A549 (cell line): ENCODE results near the gene CTSK. TPM values are rescaled to one million over a fixed set of nuclear protein-coding genes. Genes with fewer than 3 reads are reported as not detected.

Experiments
- ATAC-seq, 2 experiments: fragments of 200-7000 bp in 1 of 2; fragments of >200 bp in 1 of 2; cut with Nextera tagmentation in 1 of 2; cut with Tn5 transposase in 1 of 2; 3 replicates each; pipeline versions ENCODE4 v1.8.0 to v1.9.1; 2018 to 2020; ENCODE audit warnings: mild to moderate bottlenecking in 1 of 2, moderate library complexity in 1 of 2
- CTCF ChIA-PET: fragments of 300-600 bp; sonication (Branson Sonifier 250); formaldehyde crosslinking; extraction: SDS; loops from one replicate; lab custom pipeline; 2021; ENCODE audit warnings: antibody characterized with exemption, inconsistent platforms; lab: Yijun Ruan, JAX
- POLR2A ChIA-PET: fragments of 350-600 bp; formaldehyde crosslinking; extraction: SDS; loops from one replicate; lab custom pipeline; 2021; ENCODE audit warnings: antibody characterized with exemption, inconsistent platforms; lab: Yijun Ruan, JAX
- DNase-seq, 2 experiments: peaks; one replicate each; pipeline versions ENCODE4 v3.0.0 to v3.0.0-alpha.2; 2011 to 2016; ENCODE audit warnings: low read depth in 1 of 2, low spot score in 1 of 2
- FAIRE-seq: peaks from 2 replicates; lab custom pipeline; 2011; peaks lifted over from hg19 to GRCh38; lab: Jason Lieb, UNC
- H3K27ac ChIP-seq, 2 experiments: fragments of >200 bp; sonication (Bioruptor Twin); formaldehyde crosslinking; 3 replicates each; pipeline ENCODE4 v1.5.1; 2016 to 2017
- H3K4me1 ChIP-seq: fragments of >200 bp; sonication (Bioruptor Twin); formaldehyde crosslinking; 3 replicates; pipeline ENCODE4 v1.6.1; 2016
- H3K4me2 ChIP-seq: fragments of >200 bp; sonication (Bioruptor Twin); formaldehyde crosslinking; 3 replicates; pipeline ENCODE4 v1.6.1; 2016
- H3K4me3 ChIP-seq: fragments of >200 bp; sonication (Bioruptor Twin); formaldehyde crosslinking; 3 replicates; pipeline ENCODE4 v1.5.1; 2016
- H3K9me3 ChIP-seq: fragments of >200 bp; sonication (Bioruptor Twin); formaldehyde crosslinking; 3 replicates; pipeline ENCODE4 v1.6.1; 2016
- ATOH8 ChIP-seq: fragments of 250-450 bp; sonication (Bioruptor Pico); IDR thresholded peaks from 2 replicates; pipeline ENCODE4 v1.5.0; 2020; ENCODE audit warnings: low read depth, mild to moderate bottlenecking, moderate library complexity
- CBX8 ChIP-seq: fragments of 200-600 bp; sonication (generic); IDR thresholded peaks from 2 replicates; pipeline ENCODE4 v1.6.1; 2016
- CHD2 ChIP-seq: fragments of 150-350 bp; IDR thresholded peaks from 2 replicates; pipeline ENCODE4 v1.6.1; 2014; ENCODE audit warnings: low read length; ENCODE audit not compliant: partially characterized antibody
- E2F6 ChIP-seq: IDR thresholded peaks from 2 replicates; pipeline ENCODE4 v1.6.1; 2012; ENCODE audit warnings: low read depth, borderline replicate concordance
- EHMT2 ChIP-seq: fragments of 200-600 bp; sonication (generic); IDR thresholded peaks from 2 replicates; pipeline ENCODE4 v1.6.1; 2016; ENCODE audit warnings: antibody characterized with exemption, low read depth, mild to moderate bottlenecking, moderate library complexity
- ELK1 ChIP-seq: fragments of 150-350 bp; IDR thresholded peaks from 2 replicates; pipeline ENCODE4 v1.6.1; 2014; ENCODE audit warnings: low read depth, mild to moderate bottlenecking, low read length
- ESRRA ChIP-seq: fragments of 150-350 bp; IDR thresholded peaks from 2 replicates; pipeline ENCODE4 v1.6.1; 2014; ENCODE audit warnings: mild to moderate bottlenecking, low read length, borderline replicate concordance
- HEYL ChIP-seq: fragments of 250-450 bp; sonication (Bioruptor Pico); IDR thresholded peaks from 2 replicates; pipeline ENCODE4 v1.8.0; 2021; ENCODE audit warnings: mild to moderate bottlenecking, moderate library complexity
- JUN ChIP-seq, 2 experiments: fragments of >200 bp; sonication (Bioruptor Twin); formaldehyde crosslinking; IDR thresholded peaks; 2 replicates in 1 of 2; 3 replicates in 1 of 2; pipeline ENCODE4 v1.6.1; 2016 to 2017
- JUNB ChIP-seq: fragments of >200 bp; sonication (Bioruptor Twin); formaldehyde crosslinking; IDR thresholded peaks from 2 replicates; pipeline ENCODE4 v1.6.1; 2016
- KDM5A ChIP-seq: fragments of 200-600 bp; sonication (generic); IDR thresholded peaks from 2 replicates; pipeline ENCODE4 v1.6.1; 2016; ENCODE audit warnings: antibody characterized with exemption, mild to moderate bottlenecking
- MAFK ChIP-seq: fragments of 450-650 bp; IDR thresholded peaks from 2 replicates; pipeline ENCODE4 v1.6.1; 2014; ENCODE audit not compliant: partially characterized antibody
- MAZ ChIP-seq: fragments of 150-350 bp; IDR thresholded peaks from 2 replicates; pipeline ENCODE4 v1.6.1; 2014; ENCODE audit warnings: antibody characterized with exemption, low read depth, low read length, borderline replicate concordance
- MYC ChIP-seq: IDR thresholded peaks from 2 replicates; pipeline ENCODE4 v1.6.1; 2012; ENCODE audit warnings: mild to moderate bottlenecking, inconsistent platforms, low read length, improper control_type of control experiment, borderline replicate concordance
- PBX3 ChIP-seq: IDR thresholded peaks from 2 replicates; pipeline ENCODE4 v1.6.1; 2012
- POLR2A ChIP-seq: IDR thresholded peaks from 2 replicates; pipeline ENCODE4 v1.6.1; 2012; ENCODE audit warnings: mild to moderate bottlenecking, low read length
- POLR2AphosphoS2 ChIP-seq: conservative IDR thresholded peaks from 2 replicates; pipeline ENCODE4 v1.6.1; 2012; ENCODE audit warnings: low read length, improper control_type of control experiment, inconsistent platforms
- RAD21 ChIP-seq, 2 experiments: fragments of >200 bp in 1 of 2; sonication (Bioruptor Twin) in 1 of 2; formaldehyde crosslinking in 1 of 2; IDR thresholded peaks in 1 of 2; conservative IDR thresholded peaks in 1 of 2; 2 replicates in 1 of 2; 3 replicates in 1 of 2; pipeline ENCODE4 v1.6.1; 2012 to 2018; ENCODE audit warnings: inconsistent platforms in 1 of 2
- RCOR1 ChIP-seq: fragments of 150-350 bp; IDR thresholded peaks from 2 replicates; pipeline ENCODE4 v1.6.1; 2014; ENCODE audit warnings: antibody characterized with exemption, low read length, low read depth
- RFX5 ChIP-seq: fragments of 450-650 bp; IDR thresholded peaks from 2 replicates; pipeline ENCODE4 v1.7.1; 2014; ENCODE audit warnings: antibody characterized with exemption, mild to moderate bottlenecking, moderate library complexity
- RNF2 ChIP-seq: fragments of 200-600 bp; sonication (generic); IDR thresholded peaks from 2 replicates; pipeline ENCODE4 v1.6.1; 2016; ENCODE audit warnings: low read depth, mild to moderate bottlenecking, antibody characterized with exemption, moderate library complexity, borderline replicate concordance
- TFCP2L1 ChIP-seq: fragments of 250-450 bp; sonication (Bioruptor Pico); IDR thresholded peaks from 2 replicates; pipeline ENCODE4 v1.5.0; 2021; ENCODE audit warnings: mild to moderate bottlenecking
- ZSCAN20 ChIP-seq: fragments of 250-450 bp; sonication (Bioruptor Pico); IDR thresholded peaks from 2 replicates; pipeline ENCODE4 v1.8.0; 2022; ENCODE audit warnings: mild to moderate bottlenecking, moderate library complexity
- WGBS: methylation state at CpG from one replicate; pipeline ENCODE4 v1.1.6; 2017; ENCODE audit errors: missing lambda C conversion rate; 5-methylcytosine and 5-hydroxymethylcytosine counted together
- polyA plus RNA-seq, 4 experiments: library from polyadenylated mRNA; depleted of rRNA in 3 of 4; stranded (reverse); fragments of >200 nt; fragmentation: RNase III in 1 of 4; extraction: RNeasy Plus Mini Kit Qiagen cat#74134 plus additional on column Dnase treatment in 1 of 4; gene quantifications; 2 replicates in 3 of 4; 3 replicates in 1 of 4; pipeline ENCODE4 v1.2.3, GENCODE V29; 2011 to 2017

Gene CTSK
- polyA plus RNA-seq, 2 of the 4 experiments (the other 2 are of a cell fraction) = 2.4 to 5.0 TPM

GRCh38 chr1:150832597-150832996, 24.5 kb upstream of the CTSK start:
- Histone ChIP-seq H3K9me3 (no peaks in the 10 kb centered on the region), H3K4me3 (no peak overlapping the region), H3K4me2 (no peak overlapping the region), H3K27ac (no peak overlapping the region), H3K4me1 (no peaks in the 10 kb centered on the region)
- no peak for ATAC-seq
- TF ChIP-seq MYC (no peak), ZSCAN20 (CRISPR knock-in tag) (no peak), ESRRA (no peak), CHD2 (no peak), HEYL (CRISPR knock-in tag) (no peak), RFX5 (no peak), MAFK (no peak), POLR2AphosphoS2 (no peak), RNF2 (no peak), POLR2A (no peak), EHMT2 (no peak), JUN (IDR thresholded peaks at IDR 0.05) (no peak), MAZ (no peak), ELK1 (no peak)
- DNase-seq = no peak
- FAIRE-seq = no peak
- ChIA-PET POLR2A (no interaction called here), CTCF (interaction anchor here (0.7 to 1.8 kb wide), 2 partner anchors 19 to 90 kb away, joined by 3 to 10 read pairs; no protein-coding TSS in a partner anchor)
- WGBS = 97% methylated on average over 1 of the region's 1 CpG

GRCh38 chr1:150829751-150830150, 21.7 kb upstream of the CTSK start:
- FAIRE-seq = no peak
- Histone ChIP-seq H3K4me1 (no peaks in the 10 kb centered on the region), H3K4me2 (no peak overlapping the region), H3K9me3 (no peaks in the 10 kb centered on the region), H3K27ac (no peak overlapping the region), H3K4me3 (no peak overlapping the region)
- WGBS = 80% methylated on average over 7 of the region's 7 CpGs
- 0 out of 5 replicates have a peak, but pooled peaks of 1 of the 2 experiments have one; percentile 4 for TF ChIP-seq RAD21 (conservative IDR thresholded peaks at IDR 0.05 in 1 of 2, IDR thresholded peaks at IDR 0.05 in 1 of 2)
- TF ChIP-seq JUNB = no peak
- TF ChIP-seq CBX8 = no peak
- CTCF ChIA-PET = interaction anchor here (1.7 to 4.2 kb wide), 2 partner anchors 17 to 92 kb away, joined by 6 to 11 read pairs; no protein-coding TSS in a partner anchor
- POLR2A ChIA-PET = no interaction called here
- peak; percentile 12 to 17 for DNase-seq
- peak in 1 of 2 experiments; percentile 73; a peak in 3 of 6 replicates for ATAC-seq

- WGBS = 92% methylated on average over 1 of the region's 1 CpG
- POLR2A ChIA-PET = no interaction called here
- no peaks in the 10 kb centered on the region for H3K9me3 ChIP-seq
- H3K4me2 ChIP-seq = no peak overlapping the region
- CTCF ChIA-PET = no interaction called here
- ATAC-seq (no peak), FAIRE-seq (no peak), DNase-seq (no peak)
- no peak overlapping the region for H3K27ac ChIP-seq
- no peak overlapping the region for H3K4me3 ChIP-seq
- no peaks in the 10 kb centered on the region for H3K4me1 ChIP-seq
- TF ChIP-seq KDM5A (no peak), E2F6 (no peak), ATOH8 (CRISPR knock-in tag) (no peak), RCOR1 (no peak), POLR2AphosphoS2 (no peak), TFCP2L1 (CRISPR knock-in tag) (no peak), CHD2 (no peak), PBX3 (no peak), JUNB (no peak)
- TF ChIP-seq, all 56 proteins: peak for 0
Measured at GRCh38 chr1:150826299-150826698, 18.2 kb upstream of the CTSK start.
